DND-41 (cell line): ENCODE measurements around the gene NPC1L1.

Experiments used
- CTCF ChIP-seq: IDR thresholded peaks from 2 replicates; pipeline ENCODE4 v1.5.1; 2012; ENCODE audit warnings: borderline replicate concordance, low read length, moderate library complexity, mild to moderate bottlenecking; ENCODE audit not compliant: poor library complexity, severe bottlenecking; ENCODE audit errors: extremely low read depth
- EZH2 ChIP-seq: IDR thresholded peaks from 3 replicates; pipeline ENCODE4 v1.6.1; 2012; ENCODE audit warnings: borderline replicate concordance, low read depth, mild to moderate bottlenecking, moderate library complexity, low read length, inconsistent platforms; ENCODE audit not compliant: severe bottlenecking

DNA sequence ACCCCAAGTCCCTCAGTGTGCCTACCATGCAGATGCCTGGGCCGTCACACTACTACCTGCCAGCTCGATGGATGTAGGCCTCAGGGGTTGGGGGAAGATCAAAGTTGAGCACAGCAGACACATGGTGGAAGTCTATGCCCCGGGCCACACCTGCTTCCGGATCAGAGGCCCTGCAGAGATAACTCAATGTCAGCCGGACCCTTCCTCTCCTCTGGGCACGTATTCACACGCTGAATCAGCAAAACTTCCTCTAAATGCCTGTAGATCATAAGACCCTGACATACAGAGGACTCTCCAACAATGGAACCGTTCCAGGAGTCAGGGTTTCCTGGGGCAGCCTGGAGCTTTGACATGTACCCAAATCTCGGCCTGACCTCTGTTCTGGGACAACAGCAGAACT is 28.8 kb upstream of the NPC1L1 start:
- TF ChIP-seq CTCF (no peak), EZH2 (no peak)
